Esophagus muscularis mucosa (tissue), 4 donors: Measurements from ENCODE around the gene RDH14.

ENCODE experiments used
- CTCF ChIP-seq, 3 experiments: fragments of 200-600 bp in 2 of 3; fragments of 450-650 bp in 1 of 3; sonication (generic) in 2 of 3; IDR thresholded peaks; one replicate each; pipeline ENCODE4 v1.5.1; 2017 to 2019; ENCODE audit warnings: antibody characterized with exemption in 3 of 3, mild to moderate bottlenecking in 2 of 3, moderate library complexity in 1 of 3
- EP300 ChIP-seq: sonication (generic); formaldehyde crosslinking; IDR thresholded peaks from one replicate; pipeline ENCODE4 v1.6.1; 2017; ENCODE audit warnings: antibody characterized with exemption
- POLR2A ChIP-seq: fragments of 450-650 bp; IDR thresholded peaks from one replicate; pipeline ENCODE4 v1.6.1; 2017; ENCODE audit warnings: antibody characterized with exemption, moderate library complexity, mild to moderate bottlenecking, low read depth
- POLR2AphosphoS5 ChIP-seq, 2 donors: sonication (generic); formaldehyde crosslinking; IDR thresholded peaks; one replicate each; pipeline ENCODE4 v1.6.1; 2017; ENCODE audit warnings: antibody characterized with exemption in 2 of 2

- TF ChIP-seq POLR2A (no peak), CTCF (IDR thresholded peaks at IDR 0.05) (no peak), POLR2AphosphoS5 (IDR thresholded peaks at IDR 0.05) (no peak), EP300 (no peak)
Observed at GRCh38 chr2:18550433-18550832, 10.0 kb downstream of the RDH14 start.
